ENCODE data around the gene ERICH6. TPM values are rescaled to one million over a fixed set of nuclear protein-coding genes. Genes with fewer than 3 reads are reported as not detected.

Gene ERICH6
- total and polyA plus RNA-seq, 10 of the 15 experiments (the other 5 are each of a cell fraction or from before 2014, with no cell fraction given): 0.04 to 0.40 (median 0.22) TPM; not detected in 6

- FAIRE-seq (peak; percentile 79), ATAC-seq (peak; percentile 73), DNase-seq (ENCODE audit: low read depth, low spot score) (no peak)
- WGBS (ENCODE audit: insufficient coverage, insufficient replicate concordance, low lambda C conversion rate, missing lambda C conversion rate): under 1% methylated on average over 26 of the region's 29 CpGs
- H3K27ac ChIP-seq (ENCODE audit: control insufficient read depth, insufficient read depth): peak overlapping the region; percentile 63; the same call in 1 of the 2 replicates
- H3K4me3 ChIP-seq: peak overlapping the region; percentile 62
- H3K36me3 ChIP-seq (ENCODE audit: control insufficient read depth in 2 of 2, insufficient read depth in 2 of 2, low read length in 1 of 2): no peaks in the 10 kb centered on the region
- peak overlapping the region; percentile 100 for H3K4me2 ChIP-seq (ENCODE audit: control insufficient read depth, insufficient read depth)
- H3K9ac ChIP-seq (ENCODE audit: control insufficient read depth, insufficient read depth, low read length): peak overlapping the region; percentile 82
- no peaks in the 10 kb centered on the region for H3K27me3 ChIP-seq (replicated peaks in 1 of 2; ENCODE audit: control insufficient read depth in 2 of 2, insufficient read depth in 2 of 2, low read length in 1 of 2)
- intact Hi-C loops (cut with micrococcal nuclease; ENCODE audit: unreplicated experiment): loop anchor here (5.0 kb wide), 1 partner anchor 101 kb away; the partner anchor contains the start of gene SELENOT
- H3K9me3 ChIP-seq (replicated peaks; ENCODE audit: control insufficient read depth, insufficient read depth, low read length): no peaks in the 10 kb centered on the region
- H4K20me1 ChIP-seq (ENCODE audit: control insufficient read depth, insufficient read depth): no peaks in the 10 kb centered on the region
- ChIA-PET SMC1A (ENCODE audit: uncharacterized antibody, unreplicated experiment) (interaction anchor here (0.6 to 4.5 kb wide), 14 partner anchors 8 to 164 kb away, joined by 3 to 17 read pairs (median 4); no protein-coding TSS in a partner anchor), RAD21 (ENCODE audit: unreplicated experiment) (interaction anchor here (0.6 to 2.2 kb wide), 16 partner anchors 18 to 175 kb away, joined by 3 to 10 read pairs (median 4); partner anchors contain the start of genes EIF2A, SERP1 and SIAH2), POLR2A (interaction anchor here (0.6 to 1.3 kb wide), 13 partner anchors 26 to 295 kb away, joined by 3 to 11 read pairs (median 4); partner anchors contain the start of genes SELENOT, SIAH2 and TSC22D2), CTCF (interaction anchor here (0.6 to 1.5 kb wide), 10 partner anchors 15 to 283 kb away, joined by 3 to 6 read pairs (median 4); partner anchors contain the start of gene SIAH2)
- no peaks in the 10 kb centered on the region for H3K79me2 ChIP-seq (ENCODE audit: control insufficient read depth, insufficient read depth, low read length)
- BruUV-seq (replicated peaks): TSS peak; percentile 93
- in situ Hi-C loops (cut with MboI): no loop called here
- H3K4me1 ChIP-seq (ENCODE audit: control insufficient read depth, insufficient read depth, low read length): peaks cover 5% of the 10 kb centered on the region
- H2AFZ ChIP-seq (ENCODE audit: control insufficient read depth, low read depth, low read length): peak overlapping the region; percentile 99
- TF ChIP-seq CREB1 (IDR thresholded peaks at IDR 0.05; ENCODE audit: low read depth) (no peak), BCL3 (IDR thresholded peaks at IDR 0.05; ENCODE audit: borderline replicate concordance, insufficient read depth, low read depth, low read length, poor library complexity, severe bottlenecking) (no peak), IKZF2 (IDR thresholded peaks at IDR 0.05) (no peak), TCF3 (IDR thresholded peaks at IDR 0.05; ENCODE audit: borderline replicate concordance, insufficient read depth, low read depth, low read length) (no peak), SKIL (IDR thresholded peaks at IDR 0.05; ENCODE audit: low read depth, poor library complexity, severe bottlenecking) (no peak), ZBTB11 (CRISPR knock-in tag; IDR thresholded peaks at IDR 0.05) (no peak), TCF7 (IDR thresholded peaks at IDR 0.05; ENCODE audit: borderline replicate concordance) (no peak), ZNF384 (IDR thresholded peaks at IDR 0.05; ENCODE audit: borderline replicate concordance, low read depth, low read length) (no peak), USF2 (IDR thresholded peaks at IDR 0.05; ENCODE audit: borderline replicate concordance, low read depth, low read length) (no peak), USF1 (IDR thresholded peaks at IDR 0.05; ENCODE audit: borderline replicate concordance, extremely low read length, insufficient read depth, low read depth, low read length) (no peak), DPF2 (IDR thresholded peaks at IDR 0.05) (0 out of 2 replicates have a peak, but pooled peaks have one; percentile 28), STAT3 (IDR thresholded peaks at IDR 0.05; ENCODE audit: low read depth, low read length) (no peak), LARP7 (IDR thresholded peaks at IDR 0.05) (0 out of 2 replicates have a peak, but pooled peaks have one; percentile 18), TARDBP (IDR thresholded peaks at IDR 0.05; ENCODE audit: borderline replicate concordance) (no peak)
These were observed 393 bp downstream of the ERICH6 start for GRCh38 chr3:150703299-150703755.
